C4-2B (cell line): Measurements from ENCODE around the gene NUP214.

Experiments used
- CTCF ChIP-seq: fragments of 450-650 bp; conservative IDR thresholded peaks from 2 replicates; pipeline ENCODE4 v1.5.1; 2017; ENCODE audit warnings: mild to moderate bottlenecking
- ZFX ChIP-seq: fragments of 450-650 bp; IDR thresholded peaks from 2 replicates; pipeline ENCODE4 v1.6.1; 2017

GRCh38 chr9:131103024-131103423 is 22.4 kb upstream of the NUP214 start:
- TF ChIP-seq CTCF (no peak), ZFX (no peak)
